Adipocyte (in vitro differentiated cells): ENCODE data around the gene PRLH.

ENCODE experiments used
- DNase-seq: peaks from one replicate; pipeline ENCODE4 v3.0.0-alpha.2; 2015; ENCODE audit warnings: low read depth
- H3K27me3 ChIP-seq: replicated peaks from 2 replicates; pipeline ENCODE4 v1.7.0; 2013; ENCODE audit warnings: mild to moderate bottlenecking, low read length, moderate library complexity; ENCODE audit not compliant: control insufficient read depth, insufficient read depth
- H3K36me3 ChIP-seq: 2 replicates; pipeline ENCODE4 v1.7.0; 2013; ENCODE audit warnings: low read length, mild to moderate bottlenecking, moderate library complexity; ENCODE audit not compliant: control insufficient read depth, insufficient read depth, severe bottlenecking
- H3K4me1 ChIP-seq: 2 replicates; pipeline ENCODE4 v1.7.0; 2013; ENCODE audit warnings: mild to moderate bottlenecking, low read length, moderate library complexity; ENCODE audit not compliant: control insufficient read depth, insufficient read depth
- H3K4me3 ChIP-seq: 2 replicates; pipeline ENCODE4 v1.7.0; 2013; ENCODE audit warnings: mild to moderate bottlenecking, low read length, moderate library complexity
- H3K9ac ChIP-seq: 2 replicates; pipeline ENCODE4 v1.7.0; 2013; ENCODE audit warnings: mild to moderate bottlenecking, low read length, moderate library complexity
- H3K9me3 ChIP-seq: 2 replicates; pipeline ENCODE4 v1.7.0; 2013; ENCODE audit warnings: mild to moderate bottlenecking, low read length, moderate library complexity; ENCODE audit not compliant: control insufficient read depth

Gene PRLH

GRCh38 chr2:237566401-237567235, at the start of gene PRLH:
TSS of gene PRLH (plus strand) at chr2:237566574. CDS start at chr2:237566574, 0 bp downstream.
- DNase-seq = no peak

GRCh38 chr2:237517163-237517562, 49.2 kb upstream of the PRLH start:
- Histone ChIP-seq H3K27me3 (no peaks in the 10 kb centered on the region), H3K4me1 (no peaks in the 10 kb centered on the region), H3K9ac (no peak overlapping the region), H3K36me3 (no peaks in the 10 kb centered on the region), H3K4me3 (no peak overlapping the region), H3K9me3 (no peaks in the 10 kb centered on the region)
- no peak for DNase-seq

More at GRCh38 chr2:237566401-237567235, at the start of gene PRLH:
- no peaks in the 10 kb centered on the region for H3K9me3 ChIP-seq
- no peaks in the 10 kb centered on the region for H3K36me3 ChIP-seq
- no peak within 1 kb of the TSS for H3K9ac ChIP-seq
- H3K4me3 ChIP-seq = no peak within 1 kb of the TSS
- H3K27me3 ChIP-seq = peaks cover 31% of the 10 kb centered on the region
- H3K4me1 ChIP-seq = no peaks in the 10 kb centered on the region

- H3K9ac ChIP-seq = no peak overlapping the region
- no peaks in the 10 kb centered on the region for H3K36me3 ChIP-seq
- H3K9me3 ChIP-seq = no peaks in the 10 kb centered on the region
- H3K27me3 ChIP-seq = no peaks in the 10 kb centered on the region
- H3K4me3 ChIP-seq = no peak overlapping the region
- no peak for DNase-seq
- H3K4me1 ChIP-seq = no peaks in the 10 kb centered on the region
These were observed 48.4 kb upstream of the PRLH start for GRCh38 chr2:237517990-237518389.

GRCh38 chr2:237519506-237520245, 46.7 kb upstream of the PRLH start:
- Histone ChIP-seq H3K9me3 (no peaks in the 10 kb centered on the region), H3K4me1 (no peaks in the 10 kb centered on the region), H3K4me3 (no peak overlapping the region), H3K27me3 (no peaks in the 10 kb centered on the region), H3K9ac (no peak overlapping the region), H3K36me3 (no peaks in the 10 kb centered on the region)
- no peak for DNase-seq

- Histone ChIP-seq H3K4me1 (no peaks in the 10 kb centered on the region), H3K4me3 (no peak overlapping the region), H3K27me3 (no peaks in the 10 kb centered on the region), H3K9me3 (no peaks in the 10 kb centered on the region), H3K9ac (no peak overlapping the region), H3K36me3 (no peaks in the 10 kb centered on the region)
- no peak for DNase-seq
These were observed 46.1 kb upstream of the PRLH start for GRCh38 chr2:237520290-237520689.

- H3K36me3 ChIP-seq = no peaks in the 10 kb centered on the region
- H3K4me1 ChIP-seq = no peaks in the 10 kb centered on the region
- DNase-seq = no peak
- no peak overlapping the region for H3K9ac ChIP-seq
- no peaks in the 10 kb centered on the region for H3K9me3 ChIP-seq
- no peak overlapping the region for H3K4me3 ChIP-seq
- H3K27me3 ChIP-seq = no peaks in the 10 kb centered on the region
These were observed 41.7 kb upstream of the PRLH start for GRCh38 chr2:237524631-237525030.

GRCh38 chr2:237525559-237526157, 40.7 kb upstream of the PRLH start:
- Histone ChIP-seq H3K36me3 (no peaks in the 10 kb centered on the region), H3K27me3 (no peaks in the 10 kb centered on the region), H3K4me3 (no peak overlapping the region), H3K9me3 (no peaks in the 10 kb centered on the region), H3K4me1 (no peaks in the 10 kb centered on the region), H3K9ac (no peak overlapping the region)
- no peak for DNase-seq

GRCh38 chr2:237527233-237527632, 39.1 kb upstream of the PRLH start:
- Histone ChIP-seq H3K36me3 (no peaks in the 10 kb centered on the region), H3K4me3 (no peak overlapping the region), H3K27me3 (no peaks in the 10 kb centered on the region), H3K9me3 (no peaks in the 10 kb centered on the region), H3K9ac (no peak overlapping the region), H3K4me1 (no peaks in the 10 kb centered on the region)
- DNase-seq = no peak

- Histone ChIP-seq H3K4me3 (no peak overlapping the region), H3K27me3 (no peaks in the 10 kb centered on the region), H3K4me1 (no peaks in the 10 kb centered on the region), H3K9me3 (no peaks in the 10 kb centered on the region), H3K36me3 (no peaks in the 10 kb centered on the region), H3K9ac (no peak overlapping the region)
- no peak for DNase-seq
These were observed 38.6 kb upstream of the PRLH start for GRCh38 chr2:237527766-237528165.

- no peak overlapping the region for H3K4me3 ChIP-seq
- no peaks in the 10 kb centered on the region for H3K4me1 ChIP-seq
- H3K9me3 ChIP-seq = no peaks in the 10 kb centered on the region
- H3K9ac ChIP-seq = no peak overlapping the region
- no peaks in the 10 kb centered on the region for H3K27me3 ChIP-seq
- DNase-seq = no peak
- H3K36me3 ChIP-seq = no peaks in the 10 kb centered on the region
These were observed 36.6 kb upstream of the PRLH start for GRCh38 chr2:237529452-237530402.
